HG03521 (cell line): ENCODE results near the gene SLC19A3.
"Not testable (repeated sequence)": the region's sequence is repeated elsewhere in the genome, so short reads cannot be mapped to it uniquely, and the experiment has no call there.

Experiments used
- ATAC-seq: cut with Tn5 transposase; IDR thresholded peaks from one replicate; pipeline ENCODE4 v1.9.1; 2021; ENCODE audit warnings: mild to moderate bottlenecking, moderate library complexity; ENCODE audit not compliant: unreplicated experiment

SLC19A3 gene

DNA sequence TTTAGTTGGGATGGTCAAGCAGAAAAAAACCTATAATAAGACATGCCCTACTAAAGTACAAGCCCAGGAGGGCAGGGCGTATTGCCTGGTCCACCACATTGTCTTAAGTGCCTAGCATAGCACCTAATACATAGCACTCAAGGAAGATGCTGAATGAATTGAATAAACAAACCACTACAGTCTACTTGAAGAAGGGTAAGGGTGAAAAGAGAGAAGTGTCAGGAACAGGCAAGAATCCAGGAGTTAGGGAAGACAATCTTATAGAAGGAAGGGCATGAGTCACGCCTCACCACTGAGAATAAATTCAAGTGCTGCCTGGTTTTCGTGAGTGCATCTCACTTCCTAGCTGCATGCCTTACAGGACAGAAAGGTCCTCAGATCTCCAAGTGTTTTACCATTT, 13.9 kb downstream of the SLC19A3 start:
- no peak for ATAC-seq

DNA sequence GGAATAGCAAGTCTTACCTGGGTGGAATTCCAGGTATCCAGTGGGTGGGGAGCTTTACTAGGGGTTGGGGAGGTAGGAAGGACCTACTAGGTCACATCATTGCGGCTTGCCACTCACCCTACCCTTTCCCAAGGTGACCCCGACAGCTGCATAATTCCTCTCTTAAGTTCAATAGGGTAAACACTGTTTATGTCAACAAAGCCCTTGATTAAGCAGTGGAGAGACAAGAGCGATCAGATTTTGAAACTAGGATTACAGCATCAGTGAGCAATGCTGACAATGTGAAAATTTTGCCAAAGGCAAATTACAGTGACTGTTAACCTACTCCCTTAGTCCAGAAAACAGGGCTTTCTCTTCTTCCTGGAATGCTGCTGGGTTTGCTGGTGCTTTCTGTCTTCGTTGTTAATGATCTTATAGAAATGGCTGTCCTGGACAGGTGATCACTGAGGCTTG, 14.5 kb downstream of the SLC19A3 start:
- no peak for ATAC-seq

DNA sequence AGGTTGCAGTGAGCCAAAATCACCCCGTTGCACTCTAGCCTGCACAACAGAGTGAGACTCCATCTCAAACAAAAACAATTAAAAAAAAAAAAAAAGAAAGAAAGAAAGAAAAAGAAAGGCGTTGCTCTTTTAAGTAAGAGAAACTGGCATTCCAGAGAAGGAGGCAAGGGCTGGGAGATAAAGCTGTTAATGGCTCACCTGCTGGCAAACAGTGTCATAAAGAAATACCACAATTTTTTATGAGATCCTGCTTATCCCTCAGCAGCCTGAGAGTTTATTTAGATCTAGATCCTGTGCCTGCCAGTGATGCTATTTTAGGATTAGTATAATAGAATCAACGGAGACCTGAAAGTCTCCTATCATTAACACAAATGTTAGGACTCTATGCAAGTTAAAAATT, 16.3 kb downstream of the SLC19A3 start:
- no peak for ATAC-seq

DNA sequence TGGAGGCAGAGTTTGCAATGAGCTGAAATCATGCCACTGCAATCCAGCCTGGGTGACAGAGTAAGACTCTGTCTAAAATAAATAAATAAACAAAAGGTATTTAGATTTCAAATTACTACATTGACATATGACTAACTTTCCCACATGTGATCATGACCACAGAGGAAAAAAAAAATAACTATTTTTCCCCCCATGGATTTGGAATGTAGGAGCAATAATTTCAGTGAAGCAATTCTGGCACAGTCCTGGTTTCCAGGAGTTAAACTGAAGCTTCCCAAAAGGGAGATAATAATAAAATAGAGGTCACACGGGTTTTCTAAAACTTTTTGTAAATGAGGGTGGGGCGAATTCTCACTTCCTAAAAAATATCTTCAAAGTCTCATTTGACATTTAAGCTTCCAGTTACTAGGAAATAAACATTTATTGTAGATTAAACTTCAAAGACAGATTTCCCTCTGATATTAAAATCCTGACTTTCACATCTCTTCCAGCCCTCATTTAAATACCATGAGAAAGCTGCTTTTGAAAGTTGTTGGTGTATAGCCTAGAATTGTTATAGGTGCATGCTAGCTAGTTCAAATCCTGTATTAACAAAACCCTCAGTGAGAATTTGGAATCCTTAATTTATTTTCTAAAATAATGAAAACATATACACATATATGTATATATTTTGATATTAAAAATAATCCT, 20.7 kb downstream of the SLC19A3 start:
- no peak for ATAC-seq

DNA sequence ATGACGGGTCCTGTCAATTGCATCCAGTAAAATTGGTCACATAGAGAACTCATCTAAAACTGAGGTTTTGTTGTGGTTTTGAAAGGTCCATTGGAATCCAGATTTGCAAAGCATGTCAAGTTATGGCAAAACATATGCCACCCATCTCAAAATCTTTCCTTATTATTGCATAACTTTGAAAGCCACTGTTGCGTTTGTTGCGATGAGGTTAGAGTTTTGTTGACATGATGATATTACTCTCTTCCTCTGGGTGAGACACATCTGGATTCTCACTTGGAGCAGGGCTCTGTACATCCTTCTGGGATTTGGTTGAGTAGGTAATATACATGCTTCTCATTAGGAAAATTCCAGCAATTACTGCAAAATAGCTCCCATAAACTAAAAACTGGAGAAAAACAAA, 30.6 kb downstream of the SLC19A3 start:
- no peak for ATAC-seq

DNA sequence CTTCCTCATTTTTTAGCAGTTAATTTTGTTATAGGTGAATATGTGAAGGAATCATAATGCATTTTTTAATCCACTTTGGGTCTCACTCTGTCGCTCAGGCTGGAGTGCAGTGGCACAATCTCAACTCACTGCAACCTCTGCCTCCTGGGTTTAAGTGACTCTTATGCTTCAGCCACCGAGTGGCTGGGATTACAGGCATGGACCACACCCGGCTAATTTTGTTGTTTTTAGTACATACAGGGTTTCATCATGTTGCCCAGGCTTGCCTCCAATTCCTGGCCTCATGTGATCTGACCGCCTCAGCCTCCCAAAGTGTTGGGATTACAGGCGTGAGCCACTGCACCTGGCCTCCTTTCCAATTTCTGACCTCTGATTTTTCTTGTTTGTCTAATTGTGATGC, 33.6 kb downstream of the SLC19A3 start:
- no peak for ATAC-seq

DNA sequence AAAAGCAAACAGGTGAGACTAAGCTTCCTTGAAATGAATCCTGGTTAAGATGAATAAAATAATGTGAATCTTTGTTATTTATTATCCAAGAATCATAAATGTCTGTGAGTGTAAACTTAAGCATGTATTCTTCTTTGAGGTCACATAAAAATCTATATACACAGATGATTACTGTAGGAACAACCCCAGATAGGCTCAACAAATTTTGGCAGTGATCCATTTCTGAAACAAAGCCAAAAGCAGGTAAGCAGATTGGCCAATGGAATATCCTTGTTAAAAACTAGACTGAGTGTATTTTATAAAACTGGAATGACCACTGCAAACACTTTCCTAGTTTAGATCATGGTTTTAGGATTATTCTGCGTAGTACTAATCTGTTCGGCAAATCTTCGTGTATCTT, 39.9 kb downstream of the SLC19A3 start:
- no peak for ATAC-seq

DNA sequence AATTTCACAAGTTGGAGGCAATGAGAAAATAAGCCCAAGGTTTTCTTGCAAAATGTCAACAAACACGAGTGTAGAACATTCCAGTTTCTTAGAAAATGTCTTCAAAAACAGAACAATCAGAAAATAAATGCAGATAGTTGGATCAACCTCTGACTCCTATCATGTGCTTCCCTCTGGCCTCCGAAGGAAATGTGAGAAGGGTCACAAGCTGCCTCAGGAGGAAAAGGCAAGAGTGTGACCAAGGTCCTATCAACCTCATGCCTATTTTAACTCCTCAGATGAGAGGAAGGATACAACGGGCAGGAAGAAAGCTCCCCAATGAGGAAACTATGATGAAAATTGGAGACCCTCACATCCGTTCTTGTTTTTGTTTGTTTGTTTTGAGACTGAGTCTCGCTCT, 43.3 kb downstream of the SLC19A3 start:
- no peak for ATAC-seq

DNA sequence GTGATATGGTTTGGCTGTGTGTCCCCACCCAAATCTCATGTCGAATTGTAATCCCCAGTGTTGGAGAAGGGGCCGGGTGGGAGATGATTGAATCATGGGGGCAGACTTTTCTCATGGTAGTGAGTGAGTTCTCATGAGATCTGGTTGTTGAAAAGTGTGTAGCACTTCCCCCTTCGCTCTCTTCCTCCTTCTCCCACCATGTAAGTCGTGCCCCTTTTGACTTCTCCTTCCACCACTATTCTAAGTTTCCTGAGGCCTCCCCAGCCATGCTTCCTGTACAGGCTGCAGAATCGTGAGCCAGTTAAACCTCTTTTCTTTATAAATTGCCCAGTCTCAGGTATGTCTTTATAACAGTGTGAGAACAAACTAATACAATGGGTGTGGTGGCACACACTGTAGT, 44.2 kb downstream of the SLC19A3 start:
- ATAC-seq, result not testable (repeated sequence)

DNA sequence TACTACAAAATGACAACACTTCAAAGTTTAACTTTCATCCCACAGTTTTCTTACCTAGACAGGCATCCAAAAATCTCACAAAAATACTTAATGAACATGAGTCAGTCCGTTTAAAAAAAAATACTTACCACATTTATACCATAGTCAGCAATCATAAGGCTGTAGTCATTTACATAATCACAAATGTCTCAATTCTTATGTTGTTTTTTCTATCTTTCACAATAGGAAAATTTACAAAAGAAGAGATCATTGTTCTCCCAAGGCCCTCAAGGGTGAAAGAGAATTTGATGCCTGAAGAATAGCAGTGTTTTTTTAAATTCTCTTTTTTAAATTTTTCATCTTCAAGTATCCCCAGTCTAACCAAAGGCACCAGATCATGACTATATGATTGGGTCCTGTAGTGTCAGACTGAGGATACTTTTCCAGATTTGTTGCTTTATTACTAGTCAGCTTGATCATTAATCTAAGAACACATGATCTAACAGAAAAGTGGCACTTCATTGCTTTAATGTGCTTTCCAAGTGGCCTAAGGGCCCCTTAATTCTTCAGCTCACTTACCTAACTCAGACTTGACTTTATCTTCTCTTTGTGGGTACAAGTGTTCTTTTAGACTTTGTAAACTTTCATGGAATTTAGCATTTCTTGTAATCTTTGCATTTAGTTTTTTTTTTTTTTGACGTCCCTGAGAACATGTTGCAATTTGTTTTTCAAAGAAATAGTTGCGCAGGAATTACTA, 46.5 kb downstream of the SLC19A3 start:
- no peak for ATAC-seq

DNA sequence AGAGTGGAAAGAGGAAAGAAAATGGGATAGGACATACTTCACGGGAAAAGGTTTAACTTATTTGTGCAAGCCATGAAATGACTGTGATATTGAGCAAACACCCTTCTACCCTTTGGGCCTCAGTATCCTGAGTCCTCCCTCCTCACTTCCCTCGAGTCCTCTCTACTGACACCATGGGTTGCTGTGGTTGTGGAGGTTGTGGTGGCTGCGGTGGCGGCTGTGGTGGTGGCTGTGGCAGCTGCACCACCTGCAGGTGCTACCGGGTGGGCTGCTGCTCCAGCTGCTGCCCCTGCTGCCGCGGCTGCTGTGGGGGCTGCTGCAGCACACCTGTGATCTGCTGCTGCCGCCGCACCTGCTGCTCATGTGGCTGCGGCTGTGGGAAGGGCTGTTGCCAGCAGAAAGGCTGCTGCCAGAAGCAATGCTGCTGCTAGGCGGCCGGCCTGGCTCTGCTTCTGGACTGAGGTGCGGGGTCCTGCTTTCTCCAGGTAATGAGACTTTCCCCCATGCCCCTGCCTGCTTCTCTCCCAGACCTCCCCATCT, 51.1 kb downstream of the SLC19A3 start, which contains the start of gene SCYGR5:
TSS of gene SCYGR5 (plus strand) at position 174 of the 540 bp plus-strand sequence. CDS start at position 174, 0 bp downstream.
- ATAC-seq, result not testable (repeated sequence)

DNA sequence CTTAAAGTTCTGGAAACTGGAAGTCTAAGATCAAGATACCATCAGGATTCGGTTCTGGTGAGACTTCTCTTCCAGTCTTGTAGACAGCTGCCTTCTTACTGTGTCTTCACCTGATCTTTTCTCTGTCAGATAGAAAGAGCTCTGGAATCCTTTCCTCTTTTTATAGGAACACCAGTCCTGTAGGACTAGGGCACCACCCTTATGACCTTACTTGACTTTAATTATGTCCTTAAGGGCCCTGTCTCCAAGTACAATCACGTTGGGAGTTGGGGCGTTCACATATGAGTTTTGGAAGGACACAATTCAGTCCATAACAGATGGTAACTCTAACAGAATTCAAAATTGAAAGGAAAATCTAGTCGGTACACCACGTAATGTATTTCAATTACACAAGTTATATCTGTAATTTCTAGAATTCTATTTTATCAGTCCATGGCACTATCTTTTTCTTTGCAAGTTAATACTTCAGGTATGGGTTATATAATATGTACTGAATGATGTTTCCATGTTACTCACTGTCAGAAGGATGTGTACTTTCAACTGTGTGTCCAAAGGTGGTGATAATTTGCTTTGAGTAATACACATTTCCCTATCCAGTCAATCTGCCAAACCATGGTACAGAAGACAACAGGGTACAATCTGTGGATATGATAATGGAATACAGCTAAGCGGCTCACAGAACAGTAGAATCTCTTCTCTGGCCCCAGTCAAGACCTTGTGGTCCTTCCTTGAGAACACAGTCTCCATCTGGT, 52.5 kb downstream of the SLC19A3 start:
- ATAC-seq, result no peak

DNA sequence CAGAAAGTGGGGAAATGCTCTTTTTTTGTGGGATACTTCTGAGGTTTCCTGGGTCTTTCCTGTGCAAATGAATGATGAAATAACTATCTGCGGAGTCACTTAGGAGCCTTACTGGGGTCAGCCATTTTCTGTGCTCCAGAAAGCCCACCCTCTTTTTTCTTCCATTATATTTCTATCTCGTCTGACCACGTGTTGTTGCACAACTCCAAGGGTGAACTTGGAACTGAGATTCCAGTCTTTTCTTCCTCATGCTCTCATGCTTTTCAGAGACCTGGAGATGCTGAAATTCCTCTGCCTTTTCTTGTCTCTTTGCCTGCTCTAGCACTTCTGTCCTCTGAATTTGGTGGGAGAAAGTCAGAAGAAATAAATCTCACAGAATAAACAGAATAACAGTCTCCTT, 56.0 kb downstream of the SLC19A3 start:
- ATAC-seq, result no peak

DNA sequence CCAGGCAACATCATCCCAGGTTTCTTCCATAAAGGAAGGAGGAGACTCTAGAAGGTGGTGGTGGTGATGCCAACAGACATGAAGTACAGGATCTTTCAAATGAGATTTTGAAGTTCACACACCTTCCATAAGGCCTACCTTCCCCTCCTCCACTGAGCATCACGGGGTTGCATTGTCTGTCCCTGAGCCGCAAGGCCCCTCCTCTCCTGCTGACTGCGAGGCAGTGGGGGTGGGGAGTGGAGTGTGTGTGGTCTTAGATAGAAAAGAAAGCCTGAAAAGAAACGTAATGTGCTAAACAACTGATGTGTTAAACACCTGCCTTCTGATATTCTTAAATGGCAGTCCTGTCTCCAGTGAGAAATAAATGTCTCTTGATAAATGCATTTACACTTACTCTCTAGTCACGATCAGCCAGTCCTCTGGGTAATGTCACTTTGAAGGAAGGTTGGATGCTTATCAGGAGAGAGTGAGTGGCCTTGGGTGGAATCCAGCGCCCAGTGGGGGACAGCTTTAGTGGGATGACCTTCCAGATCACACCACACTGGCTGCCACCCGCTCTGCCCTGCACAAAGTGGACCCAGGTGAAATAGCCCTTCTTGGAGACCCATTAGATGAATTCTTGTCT, 56.7 kb downstream of the SLC19A3 start:
- no peak for ATAC-seq

DNA sequence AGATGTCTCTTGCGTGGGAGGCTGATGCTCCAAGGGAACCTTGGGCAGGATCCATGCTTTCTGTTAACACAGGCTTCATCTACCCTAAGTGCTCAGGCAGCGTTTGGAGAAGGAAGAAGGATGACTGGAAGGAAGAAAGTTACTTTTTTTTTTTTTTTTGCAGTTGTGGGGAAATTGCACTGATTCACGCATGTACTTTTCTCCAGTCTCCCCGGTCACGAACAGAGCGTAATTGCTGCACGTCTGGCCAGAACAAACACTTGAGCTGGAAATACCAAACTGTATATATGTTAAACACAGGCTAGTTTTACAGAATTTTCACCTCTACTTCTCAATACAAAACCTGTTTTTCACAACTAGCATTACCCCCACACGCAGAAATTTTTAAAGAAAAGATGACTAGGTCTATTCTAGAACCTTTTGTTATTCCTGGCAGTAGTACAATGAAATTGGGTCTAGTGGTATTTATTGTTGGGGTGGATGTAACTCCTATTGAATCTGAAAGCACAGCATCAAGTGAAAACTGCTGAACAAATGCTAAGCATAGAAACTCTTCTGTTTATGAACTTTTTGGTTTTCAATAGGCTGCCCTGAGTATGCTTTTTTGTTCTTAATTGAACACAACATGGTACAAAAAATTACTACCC, 60.5 kb downstream of the SLC19A3 start:
- no peak for ATAC-seq

DNA sequence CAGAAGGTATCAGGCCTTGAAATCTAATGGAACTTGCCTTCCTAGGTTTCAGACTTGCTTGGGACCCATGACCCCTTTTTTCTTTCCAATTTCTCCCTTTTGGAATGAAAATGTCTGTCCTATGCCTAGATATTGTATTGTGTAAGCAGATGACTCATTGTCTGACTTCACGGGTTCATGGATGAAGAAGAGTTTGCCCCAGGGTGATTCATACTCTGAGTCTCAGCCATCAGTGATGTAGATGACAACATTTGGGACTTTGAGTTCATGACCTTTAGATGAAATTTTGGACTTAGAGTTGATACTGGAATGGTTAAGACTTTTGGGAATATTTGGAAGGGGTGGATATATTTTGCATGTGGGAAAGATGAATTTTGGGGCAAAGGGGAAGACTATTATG, 62.4 kb downstream of the SLC19A3 start:
- ATAC-seq, result no peak

DNA sequence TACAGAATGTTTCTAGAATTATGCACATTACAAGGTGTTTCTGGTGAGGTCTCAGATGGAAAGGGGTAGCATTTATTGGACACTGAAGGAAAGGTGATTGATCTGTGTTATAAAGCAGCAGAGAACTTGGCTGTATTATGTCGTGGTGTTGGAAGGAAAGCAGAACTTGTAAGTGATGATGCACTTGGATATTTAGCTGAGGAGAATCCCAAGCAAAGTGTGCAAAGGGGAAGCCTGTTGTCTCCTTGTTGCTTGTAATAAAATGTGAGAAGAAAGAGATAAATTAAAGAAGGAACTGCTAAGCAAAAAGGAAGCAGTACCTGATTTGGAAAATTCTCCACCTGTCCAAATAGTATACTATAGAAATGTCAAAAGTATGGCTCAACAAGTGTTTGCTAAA, 63.4 kb downstream of the SLC19A3 start:
- ATAC-seq, result no peak

DNA sequence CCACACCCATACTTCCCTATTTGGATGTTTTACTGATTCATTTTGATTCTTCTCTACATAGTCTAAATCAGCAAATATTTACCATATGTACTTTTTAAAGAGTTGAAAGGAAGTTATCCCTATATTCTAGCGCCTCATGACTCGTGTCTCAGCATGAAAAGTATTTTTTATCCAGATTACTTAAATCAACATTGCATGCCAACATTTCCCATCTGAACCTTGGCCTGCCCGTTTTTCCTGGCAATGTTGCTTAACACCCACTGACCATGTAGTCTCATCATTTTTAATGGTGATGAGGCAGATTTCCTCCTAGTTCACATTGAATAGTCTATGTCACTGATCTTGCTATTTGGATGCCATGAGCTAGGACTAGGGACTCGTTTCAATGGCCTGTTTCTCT, 64.4 kb downstream of the SLC19A3 start:
- no peak for ATAC-seq

DNA sequence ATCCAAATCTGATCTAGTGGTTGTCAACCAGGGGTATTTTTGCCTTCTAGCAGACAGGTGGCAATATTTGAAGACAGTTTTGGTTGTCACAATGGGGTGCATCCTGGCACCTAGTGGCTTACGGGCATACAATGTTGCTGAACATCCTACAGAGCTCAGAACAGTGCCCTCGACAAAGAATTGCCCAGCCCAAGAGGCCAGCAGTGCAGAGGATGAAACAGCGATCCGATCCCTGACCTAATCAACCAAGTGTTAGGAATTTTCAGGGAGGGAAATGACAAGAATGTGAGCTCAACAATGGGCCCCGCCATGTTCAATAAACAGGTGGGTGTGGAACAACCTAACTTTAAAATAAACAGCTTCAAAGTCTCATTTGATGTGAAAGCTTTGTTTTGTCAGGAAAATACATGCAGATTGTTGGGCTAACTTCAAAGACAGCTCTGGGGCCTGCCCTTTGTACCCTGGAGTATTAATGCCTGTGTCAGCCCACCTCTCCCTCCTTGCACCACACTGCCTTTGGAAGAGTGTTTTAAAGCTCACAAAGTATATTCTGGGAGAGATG, 73.8 kb downstream of the SLC19A3 start:
- ATAC-seq, result no peak

DNA sequence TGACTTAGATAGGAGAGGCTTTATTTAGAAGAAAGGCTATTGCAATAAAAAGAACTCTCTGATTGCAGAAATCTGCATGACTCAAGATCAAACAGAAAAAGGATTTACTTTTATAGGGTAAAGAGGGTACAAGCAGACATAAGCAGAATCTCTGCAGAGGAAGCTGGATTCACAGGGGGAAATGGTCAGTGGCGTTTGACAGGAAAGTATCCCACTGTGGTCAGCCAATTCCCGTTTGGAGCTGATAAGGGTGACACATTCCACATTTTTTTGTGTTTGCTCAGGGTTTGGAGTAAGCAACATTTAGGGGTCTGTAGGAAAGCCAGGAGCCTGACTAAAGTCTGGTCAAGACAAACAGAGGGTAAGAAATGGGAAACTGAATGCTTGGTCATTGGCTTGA, 75.2 kb downstream of the SLC19A3 start:
- no peak for ATAC-seq
